ENCODE results near the gene ARHGAP23.
"Not testable (repeated sequence)": the region's sequence is repeated elsewhere in the genome, so short reads cannot be mapped to it uniquely, and the experiment has no call there.

The ARHGAP23 gene

GRCh38 chr17:38460716-38461630, 32.7 kb downstream of the ARHGAP23 start:
- DNase-seq (ENCODE audit: low spot score), result no peak

GRCh38 chr17:38461683-38462082, 33.4 kb downstream of the ARHGAP23 start:
- DNase-seq (ENCODE audit: low spot score), result no peak

- DNase-seq (ENCODE audit: low spot score), result no peak
These were observed 35.2 kb downstream of the ARHGAP23 start for GRCh38 chr17:38463451-38463858.

GRCh38 chr17:38464251-38464722, 36.0 kb downstream of the ARHGAP23 start:
- DNase-seq (ENCODE audit: low spot score), result no peak

- DNase-seq (ENCODE audit: low spot score), result peak; percentile 83
These were observed 36.6 kb downstream of the ARHGAP23 start for GRCh38 chr17:38464723-38465390.

- peak; percentile 45 for DNase-seq (ENCODE audit: low spot score)
These were observed 37.4 kb downstream of the ARHGAP23 start for GRCh38 chr17:38465391-38466345.

- DNase-seq (ENCODE audit: low spot score), result no peak
These were observed 38.4 kb downstream of the ARHGAP23 start for GRCh38 chr17:38466346-38467315.

GRCh38 chr17:38467491-38467890, 39.2 kb downstream of the ARHGAP23 start:
- DNase-seq (ENCODE audit: low spot score), result no peak

GRCh38 chr17:38469875-38470274, 41.6 kb downstream of the ARHGAP23 start:
- peak; percentile 41 for DNase-seq (ENCODE audit: low spot score)

GRCh38 chr17:38471253-38471652, 43.0 kb downstream of the ARHGAP23 start:
- not testable (repeated sequence) for DNase-seq (ENCODE audit: low spot score)

GRCh38 chr17:38474666-38475065, 46.4 kb downstream of the ARHGAP23 start:
- not testable (repeated sequence) for DNase-seq (ENCODE audit: low spot score)

- DNase-seq (ENCODE audit: low spot score), result no peak
These were observed 48.3 kb downstream of the ARHGAP23 start for GRCh38 chr17:38476549-38476948.

GRCh38 chr17:38477417-38477816, 49.2 kb downstream of the ARHGAP23 start:
- not testable (repeated sequence) for DNase-seq (ENCODE audit: low spot score)

GRCh38 chr17:38477951-38478350, 49.7 kb downstream of the ARHGAP23 start:
- DNase-seq (ENCODE audit: low spot score), result not testable (repeated sequence)

- not testable (repeated sequence) for DNase-seq (ENCODE audit: low spot score)
These were observed 50.4 kb downstream of the ARHGAP23 start for GRCh38 chr17:38478667-38479066.

GRCh38 chr17:38482039-38482699, 53.9 kb downstream of the ARHGAP23 start:
- not testable (repeated sequence) for DNase-seq (ENCODE audit: low spot score)

- not testable (repeated sequence) for DNase-seq (ENCODE audit: low spot score)
These were observed 54.4 kb downstream of the ARHGAP23 start for GRCh38 chr17:38482700-38483043.

- DNase-seq (ENCODE audit: low spot score), result peak; percentile 68
These were observed 56.2 kb downstream of the ARHGAP23 start for GRCh38 chr17:38484242-38485145.

GRCh38 chr17:38485146-38485468, 56.8 kb downstream of the ARHGAP23 start:
- no peak for DNase-seq (ENCODE audit: low spot score)

Measured in SW480 (cell line).